Measurements from ENCODE around the gene PIP5KL1.

- TF ChIP-seq POLR2AphosphoS5 (IDR thresholded peaks at IDR 0.05) (no peak), CTCF (IDR thresholded peaks at IDR 0.05) (no peak), POLR2A (IDR thresholded peaks at IDR 0.05) (no peak)
Observed at GRCh38 chr9:127893392-127893791, 37.2 kb downstream of the PIP5KL1 start.
